ENCODE data around the gene ANKRD10. TPM values are rescaled to one million over a fixed set of nuclear protein-coding genes. Genes with fewer than 3 reads are reported as not detected.
A peak's percentile ranks its signal among the peaks of the same experiment; 100 is the strongest.

The ANKRD10 gene
- total RNA-seq, 1 donor from 2014 or later: 112 TPM

- Mint-ChIP-seq H3K27ac (ENCODE audit: unreplicated experiment) (peak overlapping the region; percentile 41), H3K36me3 (ENCODE audit: low read depth) (peaks cover 21% of the 10 kb centered on the region), H3K27me3 (ENCODE audit: low read depth) (no peaks in the 10 kb centered on the region), H3K4me3 (ENCODE audit: unreplicated experiment) (no peak overlapping the region), H3K9me3 (ENCODE audit: low read depth) (no peaks in the 10 kb centered on the region), H3K4me1 (ENCODE audit: low read depth) (peaks cover 76% of the 10 kb centered on the region)
- no peak for TF ChIP-seq CTCF (IDR thresholded peaks at IDR 0.05)
- no peak for DNase-seq (ENCODE audit: low spot score)
Measured at GRCh38 chr13:110910013-110910890, 4.6 kb downstream of the ANKRD10 start.

GRCh38 chr13:110907951-110908898, 6.6 kb downstream of the ANKRD10 start:
- no peaks in the 10 kb centered on the region for H3K27me3 Mint-ChIP-seq (ENCODE audit: low read depth)
- DNase-seq (ENCODE audit: low spot score): no peak
- H3K27ac Mint-ChIP-seq (ENCODE audit: unreplicated experiment): peak overlapping the region; percentile 60
- TF ChIP-seq CTCF (IDR thresholded peaks at IDR 0.05): no peak
- no peaks in the 10 kb centered on the region for H3K9me3 Mint-ChIP-seq (ENCODE audit: low read depth)
- H3K4me1 Mint-ChIP-seq (ENCODE audit: low read depth): peaks cover 73% of the 10 kb centered on the region
- H3K36me3 Mint-ChIP-seq (ENCODE audit: low read depth): peaks cover 21% of the 10 kb centered on the region
- no peak overlapping the region for H3K4me3 Mint-ChIP-seq (ENCODE audit: unreplicated experiment)

DNA sequence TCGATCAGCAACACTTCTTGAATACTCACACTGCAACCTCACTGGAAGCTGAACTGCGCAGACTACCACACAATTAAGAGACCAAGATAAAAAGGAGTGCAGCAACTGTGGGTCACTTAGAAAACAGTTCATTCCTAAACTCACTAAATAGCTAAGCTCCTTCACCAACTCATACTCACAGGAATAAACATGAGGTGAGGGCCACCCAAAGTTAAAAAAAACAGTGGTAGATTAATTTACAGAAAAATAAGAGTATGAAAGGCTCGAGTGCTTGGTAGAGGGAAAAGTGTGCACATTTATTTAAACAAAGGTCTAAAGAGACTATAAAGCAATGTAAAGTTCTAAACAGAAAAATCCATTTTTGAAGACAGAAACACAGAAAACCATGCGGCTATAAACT, 7.6 kb downstream of the ANKRD10 start:
- Mint-ChIP-seq H3K4me1 (ENCODE audit: low read depth) (peaks cover 64% of the 10 kb centered on the region), H3K36me3 (ENCODE audit: low read depth) (peaks cover 21% of the 10 kb centered on the region), H3K27me3 (ENCODE audit: low read depth) (no peaks in the 10 kb centered on the region), H3K4me3 (ENCODE audit: unreplicated experiment) (no peak overlapping the region), H3K9me3 (ENCODE audit: low read depth) (no peaks in the 10 kb centered on the region), H3K27ac (ENCODE audit: unreplicated experiment) (no peak overlapping the region)
- DNase-seq (ENCODE audit: low spot score): no peak
- no peak for TF ChIP-seq CTCF (IDR thresholded peaks at IDR 0.05)

- TF ChIP-seq CTCF (IDR thresholded peaks at IDR 0.05): no peak
- H3K36me3 Mint-ChIP-seq (ENCODE audit: low read depth): peaks cover 21% of the 10 kb centered on the region
- no peaks in the 10 kb centered on the region for H3K9me3 Mint-ChIP-seq (ENCODE audit: low read depth)
- H3K4me3 Mint-ChIP-seq (ENCODE audit: unreplicated experiment): no peak overlapping the region
- no peak overlapping the region for H3K27ac Mint-ChIP-seq (ENCODE audit: unreplicated experiment)
- no peaks in the 10 kb centered on the region for H3K27me3 Mint-ChIP-seq (ENCODE audit: low read depth)
- H3K4me1 Mint-ChIP-seq (ENCODE audit: low read depth): peaks cover 40% of the 10 kb centered on the region
- no peak for DNase-seq (ENCODE audit: low spot score)
Measured at GRCh38 chr13:110904748-110905147, 10.1 kb downstream of the ANKRD10 start.

GRCh38 chr13:110902370-110902769, 12.5 kb downstream of the ANKRD10 start:
- Mint-ChIP-seq H3K27ac (ENCODE audit: unreplicated experiment) (no peak overlapping the region), H3K4me3 (ENCODE audit: unreplicated experiment) (no peak overlapping the region), H3K36me3 (ENCODE audit: low read depth) (peaks cover 22% of the 10 kb centered on the region), H3K4me1 (ENCODE audit: low read depth) (peaks cover 22% of the 10 kb centered on the region), H3K27me3 (ENCODE audit: low read depth) (no peaks in the 10 kb centered on the region), H3K9me3 (ENCODE audit: low read depth) (no peaks in the 10 kb centered on the region)
- DNase-seq (ENCODE audit: low spot score): no peak
- TF ChIP-seq CTCF (IDR thresholded peaks at IDR 0.05): no peak

All from chondrocyte (in vitro differentiated cells).